PC-3 (cell line): Measurements from ENCODE around the gene PMEPA1. TPM values are rescaled to one million over a fixed set of nuclear protein-coding genes. Genes with fewer than 3 reads are reported as not detected.

Experiments used
- ATAC-seq: fragments of 200-7000 bp; cut with Tn5 transposase; 2 replicates; pipeline ENCODE4 v1.9.1; 2020; ENCODE audit warnings: mild to moderate bottlenecking, moderate library complexity
- BruUV-seq: library from RNA; stranded (reverse); fragments of 400-500 nt; replicated peaks from 2 replicates; lab custom pipeline; 2021; lab: Mats Ljungman, UMichigan
- CTCF ChIA-PET: fragments of 300-600 bp; sonication (Branson Sonifier 250); formaldehyde crosslinking; loops from one replicate; lab custom pipeline; 2022; ENCODE audit warnings: antibody characterized with exemption; lab: Charles Lee
- POLR2A ChIA-PET: fragments of 300-600 bp; sonication (Branson Sonifier 250); formaldehyde crosslinking; loops from one replicate; lab custom pipeline; 2022; ENCODE audit warnings: antibody characterized with exemption; ENCODE audit not compliant: unreplicated experiment; lab: Charles Lee
- DNase-seq: peaks from one replicate; pipeline ENCODE4 v3.0.0-alpha.2; 2015
- H2AFZ ChIP-seq: fragments of 300-600 bp; sonication (generic); 2 replicates; pipeline ENCODE4 v1.6.0; 2016; ENCODE audit warnings: antibody characterized with exemption, low read length
- H3F3A ChIP-seq: fragments of 300-600 bp; sonication (generic); one replicate; pipeline ENCODE4 v1.6.0; 2017; ENCODE audit warnings: antibody characterized with exemption, low read length, control low read depth, mild to moderate bottlenecking; ENCODE audit not compliant: unreplicated experiment
- H3K27ac ChIP-seq: fragments of 300-600 bp; sonication (generic); 2 replicates; pipeline ENCODE4 v1.5.1; 2016; ENCODE audit warnings: mild to moderate bottlenecking, low read length
- H3K27me3 ChIP-seq: fragments of 300-600 bp; sonication (generic); 2 replicates; pipeline ENCODE4 v1.6.1; 2016; ENCODE audit warnings: low read length, mixed read lengths
- H3K36me3 ChIP-seq: fragments of 300-600 bp; sonication (generic); 2 replicates; pipeline ENCODE4 v1.6.1; 2016; ENCODE audit warnings: low read depth, mixed run types, low read length, mixed read lengths
- H3K4me1 ChIP-seq: fragments of 300-600 bp; sonication (generic); 2 replicates; pipeline ENCODE4 v1.5.1; 2016; ENCODE audit warnings: low read length; ENCODE audit not compliant: insufficient read depth
- H3K4me2 ChIP-seq: fragments of 300-600 bp; sonication (generic); 2 replicates; pipeline ENCODE4 v1.6.0; 2016; ENCODE audit warnings: low read length
- H3K4me3 ChIP-seq: fragments of 300-600 bp; sonication (generic); 2 replicates; pipeline ENCODE4 v1.5.1; 2016; ENCODE audit warnings: mild to moderate bottlenecking, low read length, mixed read lengths
- H3K79me2 ChIP-seq: fragments of 300-600 bp; sonication (generic); 2 replicates; pipeline ENCODE4 v1.6.1; 2017; ENCODE audit warnings: low read length, mixed read lengths
- H3K9ac ChIP-seq: fragments of 300-600 bp; sonication (generic); 2 replicates; pipeline ENCODE4 v1.6.0; 2016; ENCODE audit warnings: mild to moderate bottlenecking, low read length
- H3K9me2 ChIP-seq: fragments of 300-600 bp; sonication (generic); replicated peaks from 2 replicates; pipeline ENCODE4 v1.6.1; 2016; ENCODE audit warnings: mixed run types, low read length, mixed read lengths
- H3K9me3 ChIP-seq: fragments of 300-600 bp; sonication (generic); 2 replicates; pipeline ENCODE4 v1.6.1; 2016; ENCODE audit warnings: low read length, mixed read lengths
- H4K20me1 ChIP-seq: fragments of 300-600 bp; sonication (generic); 2 replicates; pipeline ENCODE4 v1.6.1; 2016; ENCODE audit warnings: low read length, mixed read lengths
- EZH2 ChIP-seq: fragments of 300-600 bp; sonication (generic); IDR thresholded peaks from one replicate; pipeline ENCODE4 v1.6.1; 2017; ENCODE audit warnings: antibody characterized with exemption, mild to moderate bottlenecking, low read length; ENCODE audit not compliant: unreplicated experiment
- EZH2phosphoT487 ChIP-seq: fragments of 300-600 bp; sonication (generic); IDR thresholded peaks from 2 replicates; pipeline ENCODE4 v1.6.1; 2018; ENCODE audit warnings: mild to moderate bottlenecking, antibody characterized with exemption, low read length, borderline replicate concordance
- intact Hi-C: fragments of 100-400 bp; cut with micrococcal nuclease; formaldehyde crosslinking; loops from 2 replicates; pipeline ENCODE4 v1.9.0; 2023
- total RNA-seq: library from RNA; depleted of rRNA; stranded (reverse); fragments of >200 nt; gene quantifications from 2 replicates; pipeline ENCODE4 v1.2.3, GENCODE V29; 2014
- TF ChIP-seq, protein P1 (sequence below): fragments of 300-600 bp; sonication (generic); conservative IDR thresholded peaks from 2 replicates; pipeline ENCODE4 v1.5.1; 2017; ENCODE audit warnings: antibody characterized with exemption, low read depth, mild to moderate bottlenecking, low read length

Gene PMEPA1
- total RNA-seq, 1 experiment from 2014 or later = 21.9 TPM

DNA sequence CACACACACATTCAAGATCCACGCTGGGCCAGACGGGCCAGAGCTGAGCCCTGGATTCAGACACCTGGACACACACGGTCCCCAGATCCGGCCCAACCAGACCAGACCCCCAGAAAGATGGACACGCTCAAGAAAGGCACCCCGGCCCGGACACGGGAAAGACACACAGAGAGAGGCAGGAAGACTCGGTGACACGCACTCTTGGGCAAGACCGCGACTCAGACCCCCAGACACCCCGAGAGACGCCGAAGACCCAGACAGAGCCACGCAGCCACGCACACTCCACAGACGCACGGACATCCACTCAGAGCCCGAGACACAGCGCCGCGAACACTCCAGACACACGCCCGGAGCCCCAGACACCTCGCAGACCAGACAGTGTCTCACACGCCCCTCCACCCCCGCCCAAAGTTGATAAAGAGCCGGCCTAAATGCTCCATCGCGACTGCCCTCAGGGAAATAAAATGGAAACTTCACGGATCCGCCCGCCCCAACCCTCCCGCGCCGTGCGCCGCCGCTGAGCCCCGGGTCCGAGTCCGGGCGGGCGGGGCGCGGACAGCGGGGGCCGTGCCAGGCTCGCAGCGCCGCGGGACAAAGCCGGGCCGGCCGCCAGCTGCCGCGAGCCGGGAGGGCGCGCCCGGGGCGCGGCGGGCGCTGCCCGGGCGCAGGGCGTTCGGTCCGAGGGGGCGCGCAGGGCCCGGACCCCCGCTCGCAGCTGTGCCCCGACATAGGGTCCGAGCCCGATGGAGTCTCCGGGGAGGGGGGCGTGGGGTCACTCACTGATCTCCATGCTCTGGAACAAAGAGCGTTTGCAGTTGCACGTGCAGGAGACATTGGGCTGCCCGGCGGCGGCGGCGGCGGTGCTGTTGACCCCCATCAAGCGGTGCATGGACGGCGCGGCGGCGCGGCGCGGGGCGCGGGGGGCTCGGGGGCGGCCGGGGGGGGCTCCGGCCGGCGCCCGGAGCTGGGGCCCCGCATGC lies 831 bp downstream of the PMEPA1 start:
- peak overlapping the region; percentile 51 for H3K27ac ChIP-seq
- intact Hi-C loops = loop anchor here (1.0 kb wide), 1 partner anchor 11 kb away; no protein-coding TSS in a partner anchor
- no peaks in the 10 kb centered on the region for H3K9me3 ChIP-seq
- H3K4me3 ChIP-seq = peak overlapping the region; percentile 93
- TF ChIP-seq EZH2phosphoT487 (no peak), EZH2 (no peak)
- TF ChIP-seq, protein P1, sequence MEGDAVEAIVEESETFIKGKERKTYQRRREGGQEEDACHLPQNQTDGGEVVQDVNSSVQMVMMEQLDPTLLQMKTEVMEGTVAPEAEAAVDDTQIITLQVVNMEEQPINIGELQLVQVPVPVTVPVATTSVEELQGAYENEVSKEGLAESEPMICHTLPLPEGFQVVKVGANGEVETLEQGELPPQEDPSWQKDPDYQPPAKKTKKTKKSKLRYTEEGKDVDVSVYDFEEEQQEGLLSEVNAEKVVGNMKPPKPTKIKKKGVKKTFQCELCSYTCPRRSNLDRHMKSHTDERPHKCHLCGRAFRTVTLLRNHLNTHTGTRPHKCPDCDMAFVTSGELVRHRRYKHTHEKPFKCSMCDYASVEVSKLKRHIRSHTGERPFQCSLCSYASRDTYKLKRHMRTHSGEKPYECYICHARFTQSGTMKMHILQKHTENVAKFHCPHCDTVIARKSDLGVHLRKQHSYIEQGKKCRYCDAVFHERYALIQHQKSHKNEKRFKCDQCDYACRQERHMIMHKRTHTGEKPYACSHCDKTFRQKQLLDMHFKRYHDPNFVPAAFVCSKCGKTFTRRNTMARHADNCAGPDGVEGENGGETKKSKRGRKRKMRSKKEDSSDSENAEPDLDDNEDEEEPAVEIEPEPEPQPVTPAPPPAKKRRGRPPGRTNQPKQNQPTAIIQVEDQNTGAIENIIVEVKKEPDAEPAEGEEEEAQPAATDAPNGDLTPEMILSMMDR = no peak
- TSS peak; percentile 62 for BruUV-seq
- H3K27me3 ChIP-seq = no peaks in the 10 kb centered on the region
- H3K36me3 ChIP-seq = peaks cover 19% of the 10 kb centered on the region
- H3K4me2 ChIP-seq = peak overlapping the region; percentile 95
- peaks cover 49% of the 10 kb centered on the region for H4K20me1 ChIP-seq
- ChIA-PET CTCF (interaction anchor here (0.5 kb wide), 1 partner anchor 54 kb away, joined by 12 read pairs; no protein-coding TSS in a partner anchor), POLR2A (interaction anchor here (0.6 kb wide), 2 partner anchors 56 to 273 kb away, joined by 3 to 5 read pairs; no protein-coding TSS in a partner anchor)
- H3K79me2 ChIP-seq = peaks cover 91% of the 10 kb centered on the region
- peak overlapping the region; percentile 90 for H3K9ac ChIP-seq
- peaks cover 60% of the 10 kb centered on the region for H3K4me1 ChIP-seq
- ATAC-seq (peak; percentile 1), DNase-seq (no peak)
- H2AFZ ChIP-seq = no peak overlapping the region
- H3K9me2 ChIP-seq = no peaks in the 10 kb centered on the region
- H3F3A ChIP-seq = no peaks in the 10 kb centered on the region

DNA sequence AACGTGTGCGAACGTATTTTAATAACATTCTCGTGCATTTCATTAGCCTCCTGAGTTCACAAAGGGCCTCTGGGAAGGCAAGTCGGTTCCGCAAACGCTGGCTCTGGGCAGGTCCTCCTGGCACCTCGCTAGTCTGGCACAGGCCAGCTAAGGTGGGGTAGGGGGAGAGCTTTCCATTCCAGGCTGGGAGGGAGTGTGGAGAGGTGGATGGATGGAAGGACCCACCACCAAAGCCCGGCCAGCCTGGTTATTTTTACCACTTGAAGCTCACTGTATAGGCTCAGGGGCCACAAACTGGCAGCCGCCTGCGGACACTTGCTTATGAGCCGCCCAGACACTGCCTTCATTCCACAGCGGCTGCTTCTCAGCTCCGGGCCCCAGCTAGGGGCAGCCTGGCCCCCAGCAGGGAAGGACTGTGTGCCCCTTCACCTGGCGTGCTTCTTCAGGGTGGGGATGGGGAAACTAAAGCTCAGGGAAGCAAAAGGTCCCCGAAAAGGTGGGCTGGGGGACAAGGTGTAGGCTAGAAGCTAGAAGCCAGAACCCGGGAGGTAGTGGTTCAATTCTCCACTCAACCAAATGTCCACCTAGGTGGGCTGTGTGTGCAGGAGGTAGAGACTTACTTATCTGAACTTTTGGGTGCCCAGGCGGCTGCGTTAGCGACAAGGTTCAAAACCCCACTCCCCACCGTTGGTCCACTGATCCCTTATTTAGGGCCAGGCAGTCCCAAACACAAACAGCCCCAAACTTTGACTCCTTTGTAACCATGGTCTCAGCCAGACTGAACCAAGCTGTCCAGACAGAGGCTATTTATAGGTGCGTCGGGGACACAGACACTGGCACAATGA lies 1.7 kb downstream of the PMEPA1 start:
- peaks cover 51% of the 10 kb centered on the region for H3K4me1 ChIP-seq

More for the DNA sequence above, 1.7 kb downstream of the PMEPA1 start:
- ATAC-seq = 0 out of 2 replicates have a peak, but pooled peaks have one; percentile 3
- Histone ChIP-seq H3K4me2 (peak overlapping the region; percentile 95), H2AFZ (no peak overlapping the region), H3F3A (no peaks in the 10 kb centered on the region), H3K9ac (peak overlapping the region; percentile 90), H3K4me3 (peak overlapping the region; percentile 93), H3K27ac (peak overlapping the region; percentile 51), H3K9me3 (no peaks in the 10 kb centered on the region), H3K27me3 (no peaks in the 10 kb centered on the region), H3K36me3 (peaks cover 21% of the 10 kb centered on the region), H3K79me2 (peaks cover 93% of the 10 kb centered on the region), H4K20me1 (peaks cover 59% of the 10 kb centered on the region), H3K9me2 (no peaks in the 10 kb centered on the region)
- DNase-seq = peak; percentile 40
- no TSS peak for BruUV-seq
- ChIA-PET POLR2A (interaction anchor here (0.7 kb wide), 1 partner anchor 65 kb away, joined by 4 read pairs; no protein-coding TSS in a partner anchor), CTCF (interaction anchor here (0.5 kb wide), 1 partner anchor 442 kb away, joined by 3 read pairs; no protein-coding TSS in a partner anchor)
- intact Hi-C loops = loop anchor here (1.0 kb wide), 1 partner anchor 10 kb away; no protein-coding TSS in a partner anchor
- TF ChIP-seq EZH2phosphoT487 = no peak
- TF ChIP-seq, protein P1 = no peak
- no peak for TF ChIP-seq EZH2
